AG09319 (cell line): Measurements from ENCODE around the gene KLF15.

ENCODE experiments used
- DNase-seq: peaks from one replicate; pipeline ENCODE4 v3.0.0-alpha.2; 2010; ENCODE audit warnings: low read depth; ENCODE audit errors: extremely low read depth
- CTCF ChIP-seq: IDR thresholded peaks from 2 replicates; pipeline ENCODE4 v1.5.1; 2011; ENCODE audit warnings: low read depth, mild to moderate bottlenecking, inconsistent platforms, low read length, moderate library complexity

Gene KLF15

GRCh38 chr3:126311338-126311978, 45.8 kb downstream of the KLF15 start:
- no peak for TF ChIP-seq CTCF
- no peak for DNase-seq

DNA sequence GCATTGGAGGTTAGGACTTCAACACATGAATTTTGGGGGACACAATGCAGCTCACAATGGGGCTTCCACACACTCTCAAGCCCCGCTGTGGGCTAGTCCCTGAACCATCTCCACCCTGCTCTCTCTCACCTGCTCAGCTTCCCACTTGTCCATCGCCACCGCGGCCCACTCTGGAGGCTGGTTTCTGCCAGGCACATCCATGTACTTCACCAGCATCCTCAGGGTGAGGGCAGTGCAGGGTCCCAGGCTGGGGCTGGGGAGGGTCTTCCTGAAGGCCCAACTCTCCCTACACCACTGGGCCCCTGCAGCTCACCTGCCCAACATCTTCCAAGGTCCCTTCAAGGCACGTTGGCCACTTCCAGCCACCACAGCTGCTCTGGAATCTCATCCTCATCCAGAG, 46.4 kb downstream of the KLF15 start:
- no peak for DNase-seq
- TF ChIP-seq CTCF, result no peak

- DNase-seq, result no peak
- no peak for TF ChIP-seq CTCF
Observed at GRCh38 chr3:126309861-126310655, 47.1 kb downstream of the KLF15 start.

- TF ChIP-seq CTCF, result no peak
Observed at GRCh38 chr3:126309165-126309564, 48.0 kb downstream of the KLF15 start.

GRCh38 chr3:126308394-126309125, 48.6 kb downstream of the KLF15 start:
- no peak for TF ChIP-seq CTCF
- DNase-seq, result no peak

More at GRCh38 chr3:126309165-126309564, 48.0 kb downstream of the KLF15 start:
- no peak for DNase-seq

- no peak for DNase-seq
- no peak for TF ChIP-seq CTCF
Observed at GRCh38 chr3:126307591-126308393, 49.4 kb downstream of the KLF15 start.
